HL-60 (cell line): ENCODE data around the gene ADAR.

Experiments
- CTCF ChIP-seq: IDR thresholded peaks from one replicate; pipeline ENCODE4 v1.5.1; 2011; ENCODE audit warnings: low read length, control low read depth, inconsistent platforms; ENCODE audit not compliant: insufficient read depth
- POLR2AphosphoS5 ChIP-seq: IDR thresholded peaks from 2 replicates; pipeline ENCODE4 v1.6.1; 2012; ENCODE audit warnings: low read depth
- REST ChIP-seq: IDR thresholded peaks from 2 replicates; pipeline ENCODE4 v1.6.1; 2012; ENCODE audit warnings: low read depth; ENCODE audit not compliant: insufficient replicate concordance
- SPI1 ChIP-seq: IDR thresholded peaks from 2 replicates; pipeline ENCODE4 v1.6.1; 2012; ENCODE audit warnings: low read depth, mild to moderate bottlenecking, borderline replicate concordance

DNA sequence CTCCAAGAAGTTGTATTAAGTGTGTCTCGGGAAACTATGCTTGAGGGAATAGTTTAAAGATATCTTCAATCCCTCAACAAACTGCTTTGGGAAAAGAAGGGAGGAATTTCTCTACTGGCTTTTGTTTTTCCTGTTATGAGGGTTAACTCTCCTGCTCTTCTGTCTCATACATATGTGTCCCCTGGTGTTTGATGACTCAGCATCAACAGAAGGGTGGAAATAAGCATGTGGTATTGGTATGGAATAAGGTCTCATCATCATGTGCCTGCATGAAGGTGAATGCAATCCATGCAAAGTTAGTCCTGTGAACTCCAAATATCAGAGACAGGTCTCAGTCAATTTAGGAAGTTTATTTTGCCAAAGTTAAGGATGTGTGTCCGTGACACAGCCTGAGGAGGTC lies 27.2 kb upstream of the ADAR start:
- TF ChIP-seq CTCF (no peak), SPI1 (no peak), POLR2AphosphoS5 (no peak), REST (no peak)
